Lower leg skin (tissue), 3 donors: ENCODE results near the gene TBL2.

ENCODE experiments used
- CTCF ChIP-seq, 3 donors: fragments of 450-650 bp; IDR thresholded peaks; one replicate each; pipeline ENCODE4 v1.5.1; 2016; ENCODE audit warnings: antibody characterized with exemption in 3 of 3, mild to moderate bottlenecking in 3 of 3, moderate library complexity in 2 of 3
- POLR2A ChIP-seq, 2 donors: fragments of 450-650 bp; IDR thresholded peaks; one replicate each; pipeline ENCODE4 v1.6.1; 2016 to 2017; ENCODE audit warnings: antibody characterized with exemption in 2 of 2, mild to moderate bottlenecking in 1 of 2, moderate library complexity in 1 of 2

GRCh38 chr7:73565675-73566340 is 12.6 kb downstream of the TBL2 start:
- no peak for TF ChIP-seq CTCF (IDR thresholded peaks at IDR 0.05)
- TF ChIP-seq POLR2A (IDR thresholded peaks at IDR 0.05) = no peak
